ENCODE measurements around the gene DOCK6. TPM values are rescaled to one million over a fixed set of nuclear protein-coding genes. Genes with fewer than 3 reads are reported as not detected.

Gene DOCK6
- total RNA-seq, 2 experiments from 2014 or later, result 6.1 to 7.1 TPM

DNA sequence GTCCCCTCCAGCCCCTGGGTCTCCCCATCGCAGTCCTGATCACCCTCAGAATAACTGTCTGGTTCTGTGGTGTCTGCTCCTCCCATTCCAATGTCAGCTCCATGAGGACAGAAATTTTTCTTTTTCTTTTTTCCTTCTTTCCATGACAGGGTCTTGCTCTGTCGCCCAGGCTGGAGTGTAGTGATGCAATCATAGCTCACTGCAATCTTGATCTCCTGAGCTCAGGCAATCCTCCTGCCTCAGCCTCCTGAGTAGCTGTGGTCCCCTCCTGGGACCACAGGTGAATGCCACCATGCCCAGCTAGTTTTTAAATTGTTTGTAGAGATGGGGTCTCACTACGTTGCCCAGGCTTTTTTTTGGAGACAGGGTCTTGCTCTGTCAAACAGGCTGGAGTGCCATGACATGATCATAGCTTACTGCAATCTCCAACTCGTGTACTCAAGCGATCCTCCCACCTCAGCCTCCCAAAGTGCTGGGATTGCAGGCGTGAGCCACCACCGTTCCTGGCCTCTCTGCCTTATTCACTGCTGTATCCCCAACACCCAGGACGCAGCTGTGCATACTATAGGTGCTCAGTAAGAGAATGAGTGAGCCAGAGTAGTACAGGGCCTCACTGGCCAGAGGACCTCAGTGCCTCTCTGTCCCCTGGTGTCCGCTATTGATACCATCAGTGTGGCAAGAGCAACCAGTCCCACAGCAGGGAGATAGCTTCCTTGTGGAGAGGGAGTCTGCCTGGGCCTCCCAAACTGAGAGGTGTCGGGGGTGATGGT lies 5.2 kb upstream of the DOCK6 start:
- DNase-seq, result no peak
- CTCF ChIA-PET, result no interaction called here
- H3K27me3 Mint-ChIP-seq (ENCODE audit: low read depth), result peaks cover 51% of the 10 kb centered on the region

DNA sequence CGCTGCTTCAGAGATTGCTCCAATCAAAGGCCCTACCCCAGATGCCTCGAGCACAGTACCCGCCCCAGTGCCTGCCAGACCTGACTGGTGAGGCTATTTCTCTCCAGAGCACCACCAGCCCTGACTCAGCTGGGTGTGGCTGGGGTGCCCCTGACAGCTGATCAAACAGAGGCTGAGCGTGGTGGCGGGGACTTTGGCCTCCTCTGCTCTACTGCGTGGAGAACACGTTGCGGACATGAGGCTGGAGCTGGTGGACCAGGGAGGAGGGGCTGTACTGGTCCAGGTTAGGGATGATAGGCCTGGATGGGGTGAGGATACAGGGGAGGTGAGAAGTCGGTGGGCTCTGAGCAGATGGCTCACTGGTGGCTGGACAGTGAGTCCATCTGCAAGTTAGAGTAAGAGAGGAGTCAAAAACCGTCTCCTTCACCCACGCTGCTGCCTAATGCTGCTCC lies 3.5 kb upstream of the DOCK6 start:
- no peak overlapping the region for H3K4me3 Mint-ChIP-seq
- H3K27me3 Mint-ChIP-seq (ENCODE audit: low read depth), result peaks cover 56% of the 10 kb centered on the region
- H3K36me3 Mint-ChIP-seq (ENCODE audit: low read depth), result no peaks in the 10 kb centered on the region
- no peak overlapping the region for H3K27ac Mint-ChIP-seq
- intact Hi-C loops (cut with micrococcal nuclease), result no loop called here
- H3K9me3 Mint-ChIP-seq, result no peaks in the 10 kb centered on the region
- DNase-seq, result no peak
- CTCF ChIA-PET, result interaction anchor here (0.8 kb wide), 1 partner anchor 11 kb away, joined by 3 read pairs; no protein-coding TSS in a partner anchor
- peaks cover 3% of the 10 kb centered on the region for H3K4me1 Mint-ChIP-seq (ENCODE audit: low read depth)

More for the DNA sequence above, 5.2 kb upstream of the DOCK6 start:
- H3K36me3 Mint-ChIP-seq (ENCODE audit: low read depth), result no peaks in the 10 kb centered on the region
- intact Hi-C loops (cut with micrococcal nuclease), result no loop called here
- no peak overlapping the region for H3K27ac Mint-ChIP-seq
- no peak overlapping the region for H3K4me3 Mint-ChIP-seq
- peaks cover 3% of the 10 kb centered on the region for H3K4me1 Mint-ChIP-seq (ENCODE audit: low read depth)
- H3K9me3 Mint-ChIP-seq, result no peaks in the 10 kb centered on the region

DNA sequence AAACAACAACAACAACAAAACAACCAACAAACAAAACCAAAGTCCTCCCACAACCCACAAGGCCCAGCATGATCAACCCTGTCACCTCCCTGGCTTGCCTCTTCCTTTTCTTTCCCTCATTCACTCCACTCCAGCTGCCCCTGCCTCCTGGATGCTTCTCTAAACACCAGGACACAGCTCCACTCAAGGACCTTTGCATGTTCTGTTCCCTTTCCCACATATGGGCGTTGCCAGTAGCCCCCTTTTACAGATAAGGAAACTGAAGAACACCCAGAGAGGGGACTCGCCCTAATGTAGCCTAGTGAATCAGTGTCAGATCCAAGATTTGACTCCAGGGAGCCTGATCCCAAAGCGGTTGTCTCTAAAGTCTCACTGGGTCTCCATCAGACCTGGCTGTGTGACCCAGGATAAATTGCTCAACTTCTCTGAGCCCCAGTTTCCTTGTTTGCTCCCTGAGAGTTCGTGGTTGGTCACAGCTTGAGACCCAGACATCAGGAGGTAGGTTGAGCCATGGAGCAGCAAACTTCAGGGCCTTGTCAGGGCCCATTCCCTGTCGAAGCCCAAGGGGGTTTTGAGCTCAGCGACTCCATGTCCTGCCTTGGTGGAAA lies 3.0 kb upstream of the DOCK6 start:
- no peak for DNase-seq
- peaks cover 3% of the 10 kb centered on the region for H3K4me1 Mint-ChIP-seq (ENCODE audit: low read depth)
- H3K36me3 Mint-ChIP-seq (ENCODE audit: low read depth), result no peaks in the 10 kb centered on the region
- CTCF ChIA-PET, result no interaction called here
- H3K27me3 Mint-ChIP-seq (ENCODE audit: low read depth), result peaks cover 58% of the 10 kb centered on the region
- no peaks in the 10 kb centered on the region for H3K9me3 Mint-ChIP-seq
- intact Hi-C loops (cut with micrococcal nuclease), result no loop called here
- H3K27ac Mint-ChIP-seq, result no peak overlapping the region
- no peak overlapping the region for H3K4me3 Mint-ChIP-seq

DNA sequence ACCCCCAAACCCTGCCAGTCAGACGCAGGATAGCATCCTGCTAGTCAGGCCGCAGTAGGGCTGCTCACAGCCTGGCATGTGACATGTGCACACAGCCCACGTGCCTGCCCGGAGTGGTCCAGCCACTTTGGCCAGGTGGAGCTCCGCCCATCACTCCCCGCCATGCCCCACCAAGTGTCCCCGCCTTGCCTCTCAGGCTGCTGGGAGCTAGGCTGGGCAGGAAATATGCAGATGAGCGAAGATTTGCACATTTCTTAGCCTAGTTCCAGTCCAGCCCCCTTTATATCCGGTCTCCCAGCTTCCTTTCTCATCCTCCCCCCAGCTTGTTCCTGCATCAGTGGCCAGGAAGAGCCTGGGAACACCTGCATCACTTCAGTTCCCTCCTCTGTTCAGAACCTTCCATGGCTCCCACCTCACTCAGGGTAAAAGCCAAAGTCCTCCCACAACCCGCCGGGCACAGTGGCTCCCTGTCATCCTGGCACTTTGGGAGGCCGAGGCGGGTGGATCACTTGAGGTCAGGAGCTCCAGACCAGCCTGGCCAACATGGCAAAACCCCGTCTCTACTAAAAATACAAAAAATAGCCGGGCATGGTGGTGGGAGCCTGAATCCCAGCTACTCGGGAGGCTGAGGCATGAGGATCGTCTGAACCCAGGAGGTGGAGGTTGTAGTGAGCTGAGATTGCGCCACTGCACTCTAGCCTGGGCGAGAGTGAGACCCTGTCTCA lies 2.3 kb upstream of the DOCK6 start:
- Mint-ChIP-seq H3K27ac (no peak overlapping the region), H3K27me3 (ENCODE audit: low read depth) (peaks cover 62% of the 10 kb centered on the region), H3K4me3 (no peak overlapping the region), H3K36me3 (ENCODE audit: low read depth) (no peaks in the 10 kb centered on the region), H3K9me3 (no peaks in the 10 kb centered on the region), H3K4me1 (ENCODE audit: low read depth) (peaks cover 3% of the 10 kb centered on the region)
- CTCF ChIA-PET, result no interaction called here
- DNase-seq, result no peak
- intact Hi-C loops (cut with micrococcal nuclease), result no loop called here

DNA sequence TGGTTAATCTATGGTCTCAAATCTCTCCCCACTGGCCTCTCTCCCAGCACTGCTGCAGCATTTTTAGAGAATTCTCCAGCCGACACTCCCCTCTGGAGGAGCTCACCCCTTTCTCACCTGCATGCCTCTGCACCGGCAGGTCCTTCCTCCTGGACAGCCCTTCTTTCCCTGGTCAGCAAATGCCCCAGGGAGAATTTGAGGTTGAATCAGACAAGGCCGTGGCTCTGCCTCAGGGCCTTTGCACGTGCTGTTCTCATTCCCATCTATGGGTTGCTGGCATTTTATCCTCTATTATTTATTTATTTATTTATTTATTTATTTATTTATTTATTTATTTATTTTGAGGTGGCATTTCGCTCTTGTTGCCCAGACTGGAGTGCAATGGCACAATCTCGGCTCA lies 1.4 kb upstream of the DOCK6 start:
- intact Hi-C loops (cut with micrococcal nuclease), result no loop called here
- H3K27me3 Mint-ChIP-seq (ENCODE audit: low read depth), result peaks cover 55% of the 10 kb centered on the region
- DNase-seq, result no peak
- H3K27ac Mint-ChIP-seq, result no peak overlapping the region
- H3K9me3 Mint-ChIP-seq, result no peaks in the 10 kb centered on the region
- CTCF ChIA-PET, result interaction anchor here (0.9 kb wide), 1 partner anchor 30 kb away, joined by 4 read pairs; no protein-coding TSS in a partner anchor
- H3K4me3 Mint-ChIP-seq, result peak overlapping the region; percentile 27
- no peaks in the 10 kb centered on the region for H3K36me3 Mint-ChIP-seq (ENCODE audit: low read depth)
- H3K4me1 Mint-ChIP-seq (ENCODE audit: low read depth), result peaks cover 3% of the 10 kb centered on the region

GRCh38 chr19:11261431-11261970 lies 823 bp downstream of the DOCK6 start:
- CTCF ChIA-PET, result interaction anchor here (1.0 kb wide), 1 partner anchor 15 kb away, joined by 3 read pairs; no protein-coding TSS in a partner anchor
- no peaks in the 10 kb centered on the region for H3K9me3 Mint-ChIP-seq
- no peak overlapping the region for H3K27ac Mint-ChIP-seq
- H3K4me1 Mint-ChIP-seq (ENCODE audit: low read depth), result peaks cover 3% of the 10 kb centered on the region
- DNase-seq, result no peak
- peak overlapping the region; percentile 52 for H3K4me3 Mint-ChIP-seq
- H3K36me3 Mint-ChIP-seq (ENCODE audit: low read depth), result no peaks in the 10 kb centered on the region
- H3K27me3 Mint-ChIP-seq (ENCODE audit: low read depth), result peaks cover 37% of the 10 kb centered on the region
- intact Hi-C loops (cut with micrococcal nuclease), result no loop called here

DNA sequence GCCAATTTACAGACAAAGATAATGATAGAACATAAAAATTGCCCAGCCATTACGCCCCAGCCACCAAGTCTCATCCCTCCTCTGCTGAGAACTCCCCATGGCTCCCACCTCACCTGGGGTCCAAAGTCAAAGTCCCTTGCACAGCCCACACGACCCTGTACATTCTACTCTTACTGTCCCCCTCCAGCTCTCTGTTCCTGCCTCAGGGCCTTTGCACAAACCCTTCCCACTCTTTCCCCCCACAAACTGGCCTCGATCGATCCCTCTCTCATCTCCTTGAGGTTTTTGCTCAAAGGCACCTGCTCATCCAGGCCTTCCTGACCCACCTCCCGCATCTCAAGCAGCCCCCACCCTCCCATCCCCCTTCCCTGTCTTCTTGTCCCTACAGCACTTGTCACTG lies 1.3 kb downstream of the DOCK6 start:
- Mint-ChIP-seq H3K9me3 (no peaks in the 10 kb centered on the region), H3K4me3 (peak overlapping the region; percentile 52), H3K4me1 (ENCODE audit: low read depth) (peaks cover 3% of the 10 kb centered on the region), H3K27me3 (ENCODE audit: low read depth) (peaks cover 37% of the 10 kb centered on the region), H3K27ac (no peak overlapping the region), H3K36me3 (ENCODE audit: low read depth) (no peaks in the 10 kb centered on the region)
- intact Hi-C loops (cut with micrococcal nuclease), result no loop called here
- CTCF ChIA-PET, result interaction anchor here (1.0 to 1.1 kb wide), 2 partner anchors 14 to 123 kb away, joined by 3 read pairs; no protein-coding TSS in a partner anchor
- DNase-seq, result no peak

DNA sequence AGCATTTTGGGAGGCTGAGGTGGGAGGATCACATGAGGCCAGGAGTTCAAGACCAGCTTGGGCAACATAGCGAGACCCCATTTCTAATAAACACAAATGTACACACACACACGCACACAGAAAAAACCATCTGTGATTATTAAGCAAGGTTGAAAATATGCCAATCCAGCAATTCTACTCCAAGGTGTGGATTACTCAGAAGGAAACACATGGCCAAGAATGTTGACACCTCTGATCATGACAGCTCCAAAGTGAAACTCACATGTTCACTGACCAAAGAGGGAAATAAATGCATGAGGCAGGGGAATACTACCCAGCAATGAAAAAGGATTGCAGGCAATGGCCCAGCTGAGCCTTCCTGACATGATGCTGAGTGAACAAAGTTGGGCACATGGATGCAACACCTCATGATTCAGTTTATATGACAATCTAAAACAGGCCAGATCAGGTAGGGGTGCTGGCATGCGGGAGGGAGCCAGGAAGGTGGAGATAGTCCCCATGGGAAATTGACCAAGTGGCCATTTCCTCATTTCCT lies 4.4 kb downstream of the DOCK6 start:
- Mint-ChIP-seq H3K27me3 (ENCODE audit: low read depth) (peaks cover 15% of the 10 kb centered on the region), H3K4me1 (ENCODE audit: low read depth) (peaks cover under 1% of the 10 kb centered on the region), H3K36me3 (ENCODE audit: low read depth) (no peaks in the 10 kb centered on the region), H3K4me3 (no peak overlapping the region), H3K9me3 (no peaks in the 10 kb centered on the region), H3K27ac (no peak overlapping the region)
- intact Hi-C loops (cut with micrococcal nuclease), result loop anchor here (5.0 kb wide), 1 partner anchor 64 kb away; no protein-coding TSS in a partner anchor
- no peak for DNase-seq
- CTCF ChIA-PET, result no interaction called here

DNA sequence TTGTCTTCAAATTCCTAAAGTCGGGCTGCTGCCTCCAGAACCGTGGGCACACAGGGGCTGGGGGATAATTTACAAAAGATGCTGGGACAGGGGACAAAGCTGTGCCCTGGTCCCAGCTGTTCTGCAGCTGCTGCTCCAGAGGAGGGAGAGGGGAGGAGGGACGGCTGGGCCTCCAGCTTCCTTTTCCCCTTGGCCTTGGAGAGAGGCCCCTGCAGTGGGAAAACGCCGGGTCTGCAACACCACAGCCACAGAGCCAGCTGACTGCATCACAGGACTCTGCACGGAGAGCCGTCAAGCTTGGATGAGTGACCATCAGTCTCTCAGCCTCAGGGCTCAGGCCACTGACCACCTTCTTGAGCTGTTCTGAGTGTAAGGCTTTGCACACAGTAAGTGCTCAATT lies 6.1 kb downstream of the DOCK6 start:
- Mint-ChIP-seq H3K36me3 (ENCODE audit: low read depth) (no peaks in the 10 kb centered on the region), H3K27ac (no peak overlapping the region), H3K4me1 (ENCODE audit: low read depth) (no peaks in the 10 kb centered on the region), H3K27me3 (ENCODE audit: low read depth) (peaks cover 10% of the 10 kb centered on the region), H3K4me3 (no peak overlapping the region), H3K9me3 (no peaks in the 10 kb centered on the region)
- intact Hi-C loops (cut with micrococcal nuclease), result loop anchor here (5.0 kb wide), 1 partner anchor 66 kb away; no protein-coding TSS in a partner anchor
- DNase-seq, result no peak
- CTCF ChIA-PET, result interaction anchor here (1.2 kb wide), 1 partner anchor 14 kb away, joined by 3 read pairs; no protein-coding TSS in a partner anchor

DNA sequence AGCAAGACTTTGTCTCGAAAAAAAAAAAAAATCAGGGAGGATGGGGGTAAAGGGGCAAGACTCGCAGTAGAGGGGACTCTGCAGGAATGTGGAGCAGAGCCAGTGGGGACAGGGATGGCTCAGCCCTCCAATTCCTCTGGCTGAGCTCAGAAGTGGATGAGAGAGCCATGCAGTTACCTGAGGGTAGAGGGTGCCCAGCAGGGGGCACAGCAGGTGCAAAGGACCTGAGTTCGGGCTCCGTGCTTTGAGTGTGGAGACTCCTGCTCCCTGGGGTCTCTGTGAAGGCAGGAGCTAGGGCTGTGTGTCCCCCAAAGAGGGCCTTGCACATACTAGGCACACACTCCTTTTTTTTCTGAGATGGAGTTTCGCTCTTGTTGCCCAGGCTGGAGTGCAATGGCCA lies 7.7 kb downstream of the DOCK6 start:
- Mint-ChIP-seq H3K27ac (no peak overlapping the region), H3K36me3 (ENCODE audit: low read depth) (no peaks in the 10 kb centered on the region), H3K4me1 (ENCODE audit: low read depth) (no peaks in the 10 kb centered on the region), H3K4me3 (no peak overlapping the region), H3K9me3 (no peaks in the 10 kb centered on the region), H3K27me3 (ENCODE audit: low read depth) (no peaks in the 10 kb centered on the region)
- CTCF ChIA-PET, result interaction anchor here (0.6 to 1.0 kb wide), 2 partner anchors 12 to 79 kb away, joined by 3 to 4 read pairs; no protein-coding TSS in a partner anchor
- intact Hi-C loops (cut with micrococcal nuclease), result loop anchor here (5.0 kb wide), 1 partner anchor 68 kb away; no protein-coding TSS in a partner anchor
- DNase-seq, result no peak

- DNase-seq, result no peak
- CTCF ChIA-PET, result interaction anchor here (0.7 kb wide), 1 partner anchor 229 kb away, joined by 3 read pairs; no protein-coding TSS in a partner anchor
- Mint-ChIP-seq H3K4me3 (no peak overlapping the region), H3K36me3 (ENCODE audit: low read depth) (no peaks in the 10 kb centered on the region), H3K27me3 (ENCODE audit: low read depth) (no peaks in the 10 kb centered on the region), H3K27ac (no peak overlapping the region), H3K9me3 (no peaks in the 10 kb centered on the region), H3K4me1 (ENCODE audit: low read depth) (no peaks in the 10 kb centered on the region)
- intact Hi-C loops (cut with micrococcal nuclease), result no loop called here
These were observed 9.5 kb downstream of the DOCK6 start for GRCh38 chr19:11252665-11253355.

Data from activated naive CD4-positive, alpha-beta T cell treated with anti-CD3 and anti-CD28 coated beads for 36 hours (primary cell).